GM23338 (cell line): ENCODE measurements around the gene TYR. TPM values are rescaled to one million over a fixed set of nuclear protein-coding genes. Genes with fewer than 3 reads are reported as not detected.

Experiments used
- ATAC-seq: fragments of 200-7000 bp; cut with Tn5 transposase; 3 replicates; pipeline ENCODE4 v1.9.1; 2020
- DNase-seq: peaks from one replicate; pipeline ENCODE4 v3.0.0-alpha.2; 2015; ENCODE audit warnings: low spot score
- H2AFZ ChIP-seq: fragments of 200-600 bp; sonication (generic); 2 replicates; pipeline ENCODE4 v1.8.0; 2016; ENCODE audit warnings: antibody characterized with exemption, mild to moderate bottlenecking, moderate library complexity
- H3F3A ChIP-seq: fragments of 200-600 bp; sonication (generic); replicated peaks from 2 replicates; pipeline ENCODE4 v1.8.0; 2017; ENCODE audit warnings: antibody characterized with exemption, mixed run types, low read depth
- H3K27ac ChIP-seq: fragments of 200-600 bp; sonication (generic); 2 replicates; pipeline ENCODE4 v1.6.1; 2016; ENCODE audit warnings: low read depth
- H3K27me3 ChIP-seq: fragments of 200-600 bp; sonication (generic); 2 replicates; pipeline ENCODE4 v1.8.0; 2016; ENCODE audit warnings: mild to moderate bottlenecking, mixed run types, moderate library complexity; ENCODE audit not compliant: insufficient read depth
- H3K36me3 ChIP-seq: fragments of 200-600 bp; sonication (generic); 2 replicates; pipeline ENCODE4 v1.8.0; 2016; ENCODE audit warnings: mild to moderate bottlenecking; ENCODE audit not compliant: insufficient read depth
- H3K4me1 ChIP-seq: fragments of 200-600 bp; sonication (generic); 2 replicates; pipeline ENCODE4 v1.8.0; 2016; ENCODE audit warnings: mild to moderate bottlenecking, moderate library complexity; ENCODE audit not compliant: insufficient read depth
- H3K4me2 ChIP-seq: fragments of 200-600 bp; sonication (generic); 2 replicates; pipeline ENCODE4 v1.7.1; 2017; ENCODE audit warnings: mixed run types
- H3K4me3 ChIP-seq: fragments of 200-600 bp; sonication (generic); 2 replicates; pipeline ENCODE4 v1.6.1; 2016; ENCODE audit warnings: mixed run types
- H3K79me2 ChIP-seq: fragments of 200-600 bp; sonication (generic); replicated peaks from 2 replicates; pipeline ENCODE4 v1.8.0; 2017; ENCODE audit warnings: mild to moderate bottlenecking; ENCODE audit not compliant: insufficient read depth
- H3K9me2 ChIP-seq: fragments of 200-600 bp; sonication (generic); 2 replicates; pipeline ENCODE4 v1.8.0; 2017; ENCODE audit not compliant: insufficient read depth
- H4K20me1 ChIP-seq: fragments of 200-600 bp; sonication (generic); replicated peaks from 2 replicates; pipeline ENCODE4 v1.8.0; 2017; ENCODE audit warnings: mild to moderate bottlenecking; ENCODE audit not compliant: insufficient read depth
- H3K27ac Mint-ChIP-seq: 2 replicates; pipeline ENCODE4 v1.8.0; 2020; ENCODE audit warnings: inconsistent platforms, mild to moderate bottlenecking, moderate library complexity, mixed read lengths
- H3K27me3 Mint-ChIP-seq: 3 replicates; pipeline ENCODE4 v1.8.0; 2022; ENCODE audit warnings: low read depth, mild to moderate bottlenecking, moderate library complexity, mixed read lengths, inconsistent platforms; ENCODE audit not compliant: insufficient read depth, poor library complexity
- H3K36me3 Mint-ChIP-seq: 3 replicates; pipeline ENCODE4 v1.8.0; 2021; ENCODE audit warnings: low read depth, mild to moderate bottlenecking, inconsistent platforms, moderate library complexity, mixed read lengths
- H3K4me1 Mint-ChIP-seq: 3 replicates; pipeline ENCODE4 v1.8.0; 2020; ENCODE audit warnings: mild to moderate bottlenecking, inconsistent platforms, mixed read lengths
- H3K4me3 Mint-ChIP-seq: 3 replicates; pipeline ENCODE4 v1.8.0; 2021; ENCODE audit warnings: moderate library complexity, mild to moderate bottlenecking, inconsistent platforms, mixed read lengths
- H3K9me3 Mint-ChIP-seq: 3 replicates; pipeline ENCODE4 v1.8.0; 2020; ENCODE audit warnings: moderate library complexity, mild to moderate bottlenecking, inconsistent platforms, mixed read lengths
- CREB1 ChIP-seq: fragments of 250-450 bp; sonication (Bioruptor Pico); IDR thresholded peaks from 2 replicates; pipeline ENCODE4 v1.5.0; 2020; ENCODE audit warnings: low read depth, mild to moderate bottlenecking, moderate library complexity
- EZH2 ChIP-seq: fragments of 200-600 bp; sonication (generic); IDR thresholded peaks from one replicate; pipeline ENCODE4 v1.8.0; 2017; ENCODE audit warnings: antibody characterized with exemption, mild to moderate bottlenecking, low read depth; ENCODE audit not compliant: unreplicated experiment
- EZH2phosphoT487 ChIP-seq: fragments of 200-600 bp; sonication (generic); IDR thresholded peaks from one replicate; pipeline ENCODE4 v1.8.1; 2018; ENCODE audit warnings: antibody characterized with exemption; ENCODE audit not compliant: unreplicated experiment
- JUNB ChIP-seq: IDR thresholded peaks from one replicate; pipeline ENCODE4 v1.6.1; 2016; ENCODE audit warnings: antibody characterized with exemption; ENCODE audit not compliant: unreplicated experiment
- NANOG ChIP-seq: IDR thresholded peaks from 2 replicates; pipeline ENCODE4 v1.6.1; 2016; ENCODE audit warnings: antibody characterized with exemption, borderline replicate concordance
- POLR2AphosphoS5 ChIP-seq: IDR thresholded peaks from 2 replicates; pipeline ENCODE4 v1.6.1; 2016; ENCODE audit warnings: antibody characterized with exemption, low read depth
- STAT1 ChIP-seq: IDR thresholded peaks from one replicate; pipeline ENCODE4 v1.6.1; 2016; ENCODE audit warnings: antibody characterized with exemption; ENCODE audit not compliant: unreplicated experiment
- polyA plus RNA-seq: library from polyadenylated mRNA; unstranded; fragments of >200 nt; fragmentation: Nextera tagmentation; extraction: Ambion mirVana; gene quantifications from 2 replicates; pipeline ENCODE4 v1.2.1, GENCODE V29; 2016
- total RNA-seq: library from RNA; depleted of rRNA; stranded (reverse); fragments of >200 nt; shearing (Covaris generic); gene quantifications from 2 replicates; pipeline ENCODE4 v1.2.3, GENCODE V29; 2014
- TF ChIP-seq, protein P1 (sequence below): fragments of 250-450 bp; sonication (Bioruptor Pico); IDR thresholded peaks from 2 replicates; pipeline ENCODE4 v1.5.0; 2020; ENCODE audit warnings: mild to moderate bottlenecking, moderate library complexity
- TF ChIP-seq, protein P2 (sequence below): IDR thresholded peaks from 2 replicates; pipeline ENCODE4 v1.6.1; 2016; ENCODE audit warnings: antibody characterized with exemption
- TF ChIP-seq, protein P3 (sequence below), 2 experiments: fragments of 200-600 bp in 1 of 2; sonication (generic) in 1 of 2; conservative IDR thresholded peaks; 2 replicates each; pipeline versions ENCODE4 v1.5.1 to v1.6.1; 2016 to 2017; ENCODE audit warnings: antibody characterized with exemption in 2 of 2, low read depth in 2 of 2, mild to moderate bottlenecking in 2 of 2, moderate library complexity in 1 of 2

The TYR gene
- total and polyA plus RNA-seq, 2 experiments from 2014 or later: 0.08 TPM; not detected in 1

DNA sequence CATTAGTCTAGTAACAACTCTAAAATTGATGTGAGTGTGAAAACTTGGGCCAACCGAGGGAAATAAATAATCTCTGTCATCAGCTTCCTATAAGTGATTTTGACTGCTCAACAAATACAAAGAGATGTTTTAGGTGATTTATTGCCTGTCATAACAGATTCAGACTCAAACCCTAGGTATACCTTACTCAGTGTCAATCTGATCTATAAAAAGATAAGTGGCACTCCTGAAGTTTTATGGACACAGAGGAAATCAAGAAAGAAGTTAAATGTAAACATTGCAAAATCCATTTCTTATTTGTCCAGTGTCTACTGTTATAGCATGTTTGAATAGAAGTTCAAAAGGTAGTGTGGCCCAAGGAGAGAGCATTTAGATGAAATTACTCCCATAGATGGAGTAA, 30.4 kb upstream of the TYR start (continued):
- TF ChIP-seq, protein P1, sequence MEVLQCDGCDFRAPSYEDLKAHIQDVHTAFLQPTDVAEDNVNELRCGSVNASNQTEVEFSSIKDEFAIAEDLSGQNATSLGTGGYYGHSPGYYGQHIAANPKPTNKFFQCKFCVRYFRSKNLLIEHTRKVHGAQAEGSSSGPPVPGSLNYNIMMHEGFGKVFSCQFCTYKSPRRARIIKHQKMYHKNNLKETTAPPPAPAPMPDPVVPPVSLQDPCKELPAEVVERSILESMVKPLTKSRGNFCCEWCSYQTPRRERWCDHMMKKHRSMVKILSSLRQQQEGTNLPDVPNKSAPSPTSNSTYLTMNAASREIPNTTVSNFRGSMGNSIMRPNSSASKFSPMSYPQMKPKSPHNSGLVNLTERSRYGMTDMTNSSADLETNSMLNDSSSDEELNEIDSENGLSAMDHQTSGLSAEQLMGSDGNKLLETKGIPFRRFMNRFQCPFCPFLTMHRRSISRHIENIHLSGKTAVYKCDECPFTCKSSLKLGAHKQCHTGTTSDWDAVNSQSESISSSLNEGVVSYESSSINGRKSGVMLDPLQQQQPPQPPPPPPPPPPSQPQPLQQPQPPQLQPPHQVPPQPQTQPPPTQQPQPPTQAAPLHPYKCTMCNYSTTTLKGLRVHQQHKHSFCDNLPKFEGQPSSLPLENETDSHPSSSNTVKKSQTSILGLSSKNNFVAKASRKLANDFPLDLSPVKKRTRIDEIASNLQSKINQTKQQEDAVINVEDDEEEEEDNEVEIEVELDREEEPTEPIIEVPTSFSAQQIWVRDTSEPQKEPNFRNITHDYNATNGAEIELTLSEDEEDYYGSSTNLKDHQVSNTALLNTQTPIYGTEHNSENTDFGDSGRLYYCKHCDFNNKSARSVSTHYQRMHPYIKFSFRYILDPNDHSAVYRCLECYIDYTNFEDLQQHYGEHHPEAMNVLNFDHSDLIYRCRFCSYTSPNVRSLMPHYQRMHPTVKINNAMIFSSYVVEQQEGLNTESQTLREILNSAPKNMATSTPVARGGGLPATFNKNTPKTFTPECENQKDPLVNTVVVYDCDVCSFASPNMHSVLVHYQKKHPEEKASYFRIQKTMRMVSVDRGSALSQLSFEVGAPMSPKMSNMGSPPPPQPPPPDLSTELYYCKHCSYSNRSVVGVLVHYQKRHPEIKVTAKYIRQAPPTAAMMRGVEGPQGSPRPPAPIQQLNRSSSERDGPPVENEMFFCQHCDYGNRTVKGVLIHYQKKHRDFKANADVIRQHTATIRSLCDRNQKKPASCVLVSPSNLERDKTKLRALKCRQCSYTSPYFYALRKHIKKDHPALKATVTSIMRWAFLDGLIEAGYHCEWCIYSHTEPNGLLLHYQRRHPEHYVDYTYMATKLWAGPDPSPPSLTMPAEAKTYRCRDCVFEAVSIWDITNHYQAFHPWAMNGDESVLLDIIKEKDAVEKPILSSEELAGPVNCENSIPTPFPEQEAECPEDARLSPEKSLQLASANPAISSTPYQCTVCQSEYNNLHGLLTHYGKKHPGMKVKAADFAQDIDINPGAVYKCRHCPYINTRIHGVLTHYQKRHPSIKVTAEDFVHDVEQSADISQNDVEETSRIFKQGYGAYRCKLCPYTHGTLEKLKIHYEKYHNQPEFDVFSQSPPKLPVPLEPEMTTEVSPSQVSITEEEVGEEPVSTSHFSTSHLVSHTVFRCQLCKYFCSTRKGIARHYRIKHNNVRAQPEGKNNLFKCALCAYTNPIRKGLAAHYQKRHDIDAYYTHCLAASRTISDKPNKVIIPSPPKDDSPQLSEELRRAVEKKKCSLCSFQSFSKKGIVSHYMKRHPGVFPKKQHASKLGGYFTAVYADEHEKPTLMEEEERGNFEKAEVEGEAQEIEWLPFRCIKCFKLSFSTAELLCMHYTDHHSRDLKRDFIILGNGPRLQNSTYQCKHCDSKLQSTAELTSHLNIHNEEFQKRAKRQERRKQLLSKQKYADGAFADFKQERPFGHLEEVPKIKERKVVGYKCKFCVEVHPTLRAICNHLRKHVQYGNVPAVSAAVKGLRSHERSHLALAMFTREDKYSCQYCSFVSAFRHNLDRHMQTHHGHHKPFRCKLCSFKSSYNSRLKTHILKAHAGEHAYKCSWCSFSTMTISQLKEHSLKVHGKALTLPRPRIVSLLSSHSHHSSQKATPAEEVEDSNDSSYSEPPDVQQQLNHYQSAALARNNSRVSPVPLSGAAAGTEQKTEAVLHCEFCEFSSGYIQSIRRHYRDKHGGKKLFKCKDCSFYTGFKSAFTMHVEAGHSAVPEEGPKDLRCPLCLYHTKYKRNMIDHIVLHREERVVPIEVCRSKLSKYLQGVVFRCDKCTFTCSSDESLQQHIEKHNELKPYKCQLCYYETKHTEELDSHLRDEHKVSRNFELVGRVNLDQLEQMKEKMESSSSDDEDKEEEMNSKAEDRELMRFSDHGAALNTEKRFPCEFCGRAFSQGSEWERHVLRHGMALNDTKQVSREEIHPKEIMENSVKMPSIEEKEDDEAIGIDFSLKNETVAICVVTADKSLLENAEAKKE (CRISPR knock-in tag): no peak

DNA sequence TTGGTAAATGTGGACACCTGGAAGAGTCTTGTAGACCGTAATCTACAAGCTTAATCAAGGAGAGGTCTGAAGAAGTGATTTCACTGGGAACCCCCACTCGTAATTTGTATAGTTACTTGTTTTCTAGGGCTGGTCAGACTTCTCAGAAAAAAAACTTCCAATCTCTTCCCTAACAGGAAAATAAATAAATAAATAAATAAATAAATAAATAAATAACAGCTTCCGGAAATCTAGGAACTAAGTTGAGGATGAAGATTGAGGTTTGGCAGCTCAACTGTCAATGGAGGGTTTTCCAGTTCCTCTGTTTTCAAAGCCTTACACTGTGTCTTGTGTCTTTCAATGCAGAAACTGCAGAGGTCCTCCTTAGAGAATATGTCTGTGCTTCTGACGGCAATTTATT, 17.7 kb upstream of the TYR start:
- no peaks in the 10 kb centered on the region for H3K9me3 Mint-ChIP-seq
- TF ChIP-seq EZH2 (no peak), EZH2phosphoT487 (no peak), POLR2AphosphoS5 (no peak), NANOG (no peak), CREB1 (CRISPR knock-in tag) (no peak), JUNB (no peak), STAT1 (no peak)
- TF ChIP-seq, protein P2, sequence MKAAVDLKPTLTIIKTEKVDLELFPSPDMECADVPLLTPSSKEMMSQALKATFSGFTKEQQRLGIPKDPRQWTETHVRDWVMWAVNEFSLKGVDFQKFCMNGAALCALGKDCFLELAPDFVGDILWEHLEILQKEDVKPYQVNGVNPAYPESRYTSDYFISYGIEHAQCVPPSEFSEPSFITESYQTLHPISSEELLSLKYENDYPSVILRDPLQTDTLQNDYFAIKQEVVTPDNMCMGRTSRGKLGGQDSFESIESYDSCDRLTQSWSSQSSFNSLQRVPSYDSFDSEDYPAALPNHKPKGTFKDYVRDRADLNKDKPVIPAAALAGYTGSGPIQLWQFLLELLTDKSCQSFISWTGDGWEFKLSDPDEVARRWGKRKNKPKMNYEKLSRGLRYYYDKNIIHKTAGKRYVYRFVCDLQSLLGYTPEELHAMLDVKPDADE: no peak
- TF ChIP-seq, protein P3, sequence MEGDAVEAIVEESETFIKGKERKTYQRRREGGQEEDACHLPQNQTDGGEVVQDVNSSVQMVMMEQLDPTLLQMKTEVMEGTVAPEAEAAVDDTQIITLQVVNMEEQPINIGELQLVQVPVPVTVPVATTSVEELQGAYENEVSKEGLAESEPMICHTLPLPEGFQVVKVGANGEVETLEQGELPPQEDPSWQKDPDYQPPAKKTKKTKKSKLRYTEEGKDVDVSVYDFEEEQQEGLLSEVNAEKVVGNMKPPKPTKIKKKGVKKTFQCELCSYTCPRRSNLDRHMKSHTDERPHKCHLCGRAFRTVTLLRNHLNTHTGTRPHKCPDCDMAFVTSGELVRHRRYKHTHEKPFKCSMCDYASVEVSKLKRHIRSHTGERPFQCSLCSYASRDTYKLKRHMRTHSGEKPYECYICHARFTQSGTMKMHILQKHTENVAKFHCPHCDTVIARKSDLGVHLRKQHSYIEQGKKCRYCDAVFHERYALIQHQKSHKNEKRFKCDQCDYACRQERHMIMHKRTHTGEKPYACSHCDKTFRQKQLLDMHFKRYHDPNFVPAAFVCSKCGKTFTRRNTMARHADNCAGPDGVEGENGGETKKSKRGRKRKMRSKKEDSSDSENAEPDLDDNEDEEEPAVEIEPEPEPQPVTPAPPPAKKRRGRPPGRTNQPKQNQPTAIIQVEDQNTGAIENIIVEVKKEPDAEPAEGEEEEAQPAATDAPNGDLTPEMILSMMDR (conservative IDR thresholded peaks at IDR 0.05; ENCODE audit: low read depth in 2 of 2): no peak

More for the DNA sequence above, 17.7 kb upstream of the TYR start:
- Histone ChIP-seq H3K4me1 (no peaks in the 10 kb centered on the region), H3K27me3 (no peaks in the 10 kb centered on the region), H3K27ac (no peak overlapping the region), H3F3A (no peaks in the 10 kb centered on the region), H3K4me3 (no peak overlapping the region), H3K4me2 (no peak overlapping the region), H4K20me1 (no peaks in the 10 kb centered on the region), H3K36me3 (no peaks in the 10 kb centered on the region), H3K9me2 (no peaks in the 10 kb centered on the region), H3K79me2 (no peaks in the 10 kb centered on the region), H2AFZ (no peak overlapping the region)
- H3K27me3 Mint-ChIP-seq: no peaks in the 10 kb centered on the region
- no peak overlapping the region for H3K27ac Mint-ChIP-seq
- no peaks in the 10 kb centered on the region for H3K36me3 Mint-ChIP-seq
- no peak overlapping the region for H3K4me3 Mint-ChIP-seq
- ATAC-seq (no peak), DNase-seq (no peak)
- no peaks in the 10 kb centered on the region for H3K4me1 Mint-ChIP-seq
